ENCODE data around the gene ENO2. TPM values are rescaled to one million over a fixed set of nuclear protein-coding genes. Genes with fewer than 3 reads are reported as not detected.

ENO2 gene
- total RNA-seq, 2 donors from 2014 or later: 264 to 314 TPM

DNA sequence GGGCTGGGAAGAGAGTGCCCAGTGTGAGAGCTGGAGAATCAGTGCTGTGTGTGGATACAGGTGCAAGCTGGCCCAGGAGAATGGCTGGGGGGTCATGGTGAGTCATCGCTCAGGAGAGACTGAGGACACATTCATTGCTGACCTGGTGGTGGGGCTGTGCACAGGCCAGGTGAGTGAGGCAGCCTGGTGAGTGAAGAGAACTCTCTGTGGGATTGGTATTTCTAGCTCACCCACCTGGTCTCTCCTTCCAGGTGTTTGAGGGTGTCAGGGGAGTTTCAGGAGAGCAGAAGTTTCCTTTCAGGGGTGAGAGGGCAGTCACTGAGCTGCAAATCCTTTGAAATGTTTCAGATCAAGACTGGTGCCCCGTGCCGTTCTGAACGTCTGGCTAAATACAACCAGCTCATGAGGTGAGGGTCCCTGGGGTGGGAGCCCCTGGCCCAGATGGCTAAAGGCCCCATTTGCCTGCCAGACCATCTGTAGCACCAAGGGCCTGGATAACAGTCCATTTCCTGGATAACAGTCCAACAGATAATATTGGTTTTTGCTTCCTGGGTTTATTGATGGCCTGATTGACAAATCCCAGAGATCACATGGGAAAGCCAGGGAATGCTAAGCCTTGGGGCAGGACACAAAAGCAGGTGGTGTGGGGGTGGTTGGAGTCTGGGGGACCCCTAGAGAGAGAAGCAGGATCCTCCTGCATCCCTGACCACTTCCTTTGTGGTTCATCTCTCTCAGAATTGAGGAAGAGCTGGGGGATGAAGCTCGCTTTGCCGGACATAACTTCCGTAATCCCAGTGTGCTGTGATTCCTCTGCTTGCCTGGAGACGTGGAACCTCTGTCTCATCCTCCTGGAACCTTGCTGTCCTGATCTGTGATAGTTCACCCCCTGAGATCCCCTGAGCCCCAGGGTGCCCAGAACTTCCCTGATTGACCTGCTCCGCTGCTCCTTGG is 7.9 kb downstream of the ENO2 start:
- Mint-ChIP-seq H3K27ac (peak overlapping the region in 1 of 2 donors; percentile 39), H3K36me3 (peaks cover 9 to 19% of the 10 kb centered on the region in 2 donors), H3K9me3 (no peaks in the 10 kb centered on the region)
- no peak for ATAC-seq
- no peak for DNase-seq (ENCODE audit: low spot score in 2 of 2)

DNA sequence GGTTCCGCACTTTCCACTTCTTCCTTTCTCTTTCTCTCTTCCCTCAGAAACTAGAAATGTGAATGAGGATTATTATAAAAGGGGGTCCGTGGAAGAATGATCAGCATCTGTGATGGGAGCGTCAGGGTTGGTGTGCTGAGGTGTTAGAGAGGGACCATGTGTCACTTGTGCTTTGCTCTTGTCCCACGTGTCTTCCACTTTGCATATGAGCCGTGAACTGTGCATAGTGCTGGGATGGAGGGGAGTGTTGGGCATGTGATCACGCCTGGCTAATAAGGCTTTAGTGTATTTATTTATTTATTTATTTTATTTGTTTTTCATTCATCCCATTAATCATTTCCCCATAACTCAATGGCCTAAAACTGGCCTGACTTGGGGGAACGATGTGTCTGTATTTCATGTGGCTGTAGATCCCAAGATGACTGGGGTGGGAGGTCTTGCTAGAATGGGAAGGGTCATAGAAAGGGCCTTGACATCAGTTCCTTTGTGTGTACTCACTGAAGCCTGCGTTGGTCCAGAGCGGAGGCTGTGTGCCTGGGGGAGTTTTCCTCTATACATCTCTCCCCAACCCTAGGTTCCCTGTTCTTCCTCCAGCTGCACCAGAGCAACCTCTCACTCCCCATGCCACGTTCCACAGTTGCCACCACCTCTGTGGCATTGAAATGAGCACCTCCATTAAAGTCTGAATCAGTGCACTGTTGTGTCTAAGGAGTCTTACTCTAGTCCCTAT is 8.8 kb downstream of the ENO2 start:
- Mint-ChIP-seq H3K36me3 (peaks cover 9 to 19% of the 10 kb centered on the region in 2 donors), H3K9me3 (no peaks in the 10 kb centered on the region), H3K27ac (no peak overlapping the region)
- ATAC-seq (no peak), DNase-seq (ENCODE audit: low spot score in 2 of 2) (no peak)

DNA sequence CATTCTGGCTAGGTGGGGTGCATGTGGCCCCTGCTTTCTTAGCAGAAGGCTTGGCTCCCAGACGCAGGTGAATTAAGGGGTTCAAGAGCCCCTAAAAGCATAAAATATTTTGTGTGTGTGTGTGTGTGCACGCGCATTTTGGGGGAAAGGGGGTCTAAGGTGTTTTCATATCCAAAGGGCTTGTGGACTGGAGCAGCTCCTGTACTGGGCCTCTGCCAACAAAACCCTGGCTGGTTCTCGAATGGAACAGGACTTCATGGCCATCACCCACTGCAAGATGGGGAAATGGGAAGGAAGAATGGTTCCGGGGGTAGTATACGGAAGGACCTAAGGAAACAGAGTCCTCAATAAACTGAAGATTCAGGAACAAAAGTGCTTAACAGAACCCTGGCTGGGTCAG is 9.5 kb downstream of the ENO2 start:
- no peak for ATAC-seq
- H3K27ac Mint-ChIP-seq: peak overlapping the region in 1 of 2 donors; percentile 92

DNA sequence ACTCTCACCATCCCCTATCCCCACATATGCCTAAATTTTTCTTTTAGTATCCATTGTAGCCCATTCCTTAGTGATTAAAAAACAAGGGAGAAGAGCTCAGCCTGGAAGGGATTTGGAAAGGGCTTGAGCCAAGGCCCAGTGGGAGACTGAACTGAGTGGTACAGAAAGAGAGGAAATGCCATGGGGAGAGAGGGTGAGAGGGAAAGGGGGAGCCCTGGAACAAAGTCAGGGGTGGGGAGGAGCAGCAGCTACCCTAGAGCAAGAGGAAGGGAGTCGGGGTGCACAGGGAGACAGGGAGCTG is 10.8 kb downstream of the ENO2 start:
- peaks cover 6 to 14% of the 10 kb centered on the region in 2 donors for H3K36me3 Mint-ChIP-seq
- DNase-seq (ENCODE audit: low spot score in 2 of 2) (no peak), ATAC-seq (no peak)
- H3K9me3 Mint-ChIP-seq: no peaks in the 10 kb centered on the region
- peak overlapping the region in 1 of 2 donors; percentile 92 for H3K27ac Mint-ChIP-seq

More for the DNA sequence above, 9.5 kb downstream of the ENO2 start:
- H3K9me3 Mint-ChIP-seq: no peaks in the 10 kb centered on the region
- no peak for DNase-seq (ENCODE audit: low spot score in 2 of 2)
- H3K36me3 Mint-ChIP-seq: peaks cover 14 to 24% of the 10 kb centered on the region in 2 donors

DNA sequence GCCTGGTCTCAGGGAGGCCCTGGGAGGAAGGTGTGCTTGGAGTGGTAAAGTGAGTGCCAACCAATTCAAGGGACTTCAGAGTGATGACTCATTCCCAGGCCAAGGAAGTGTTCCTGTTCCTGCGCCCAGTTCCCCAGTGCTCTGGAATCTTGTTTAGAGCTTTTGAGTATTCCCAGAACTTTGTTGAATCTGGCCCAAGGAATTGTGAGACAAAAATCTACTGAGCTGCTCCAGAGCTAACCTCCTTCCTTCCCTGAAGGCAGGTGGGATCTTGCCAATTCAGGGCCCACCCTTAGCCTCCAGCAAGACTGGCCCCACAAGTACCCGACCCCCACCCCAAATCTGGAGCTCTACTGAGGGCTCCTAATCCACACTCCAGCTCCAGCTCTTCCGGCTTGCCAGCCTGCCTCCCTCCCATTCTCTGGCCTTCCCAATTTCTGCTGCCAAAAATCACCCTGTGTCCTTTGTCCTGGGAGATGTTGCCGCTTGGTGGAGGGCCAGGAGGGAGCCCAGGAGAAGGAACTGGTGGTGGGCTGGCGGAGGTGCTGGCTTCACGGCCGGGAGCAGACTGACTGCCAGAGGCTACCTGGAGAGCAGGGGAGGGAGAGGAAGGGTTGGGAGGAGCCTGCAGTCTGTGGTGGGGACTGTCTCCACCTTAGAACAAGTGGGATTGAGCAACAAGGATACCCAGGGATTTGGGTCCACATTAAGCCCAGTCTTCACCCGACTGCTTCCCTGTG is 11.3 kb downstream of the ENO2 start:
- Mint-ChIP-seq H3K27ac (peak overlapping the region in 1 of 2 donors; percentile 92), H3K36me3 (peaks cover 6 to 13% of the 10 kb centered on the region in 2 donors), H3K9me3 (no peaks in the 10 kb centered on the region)
- ATAC-seq (no peak), DNase-seq (ENCODE audit: low spot score in 2 of 2) (no peak)

DNA sequence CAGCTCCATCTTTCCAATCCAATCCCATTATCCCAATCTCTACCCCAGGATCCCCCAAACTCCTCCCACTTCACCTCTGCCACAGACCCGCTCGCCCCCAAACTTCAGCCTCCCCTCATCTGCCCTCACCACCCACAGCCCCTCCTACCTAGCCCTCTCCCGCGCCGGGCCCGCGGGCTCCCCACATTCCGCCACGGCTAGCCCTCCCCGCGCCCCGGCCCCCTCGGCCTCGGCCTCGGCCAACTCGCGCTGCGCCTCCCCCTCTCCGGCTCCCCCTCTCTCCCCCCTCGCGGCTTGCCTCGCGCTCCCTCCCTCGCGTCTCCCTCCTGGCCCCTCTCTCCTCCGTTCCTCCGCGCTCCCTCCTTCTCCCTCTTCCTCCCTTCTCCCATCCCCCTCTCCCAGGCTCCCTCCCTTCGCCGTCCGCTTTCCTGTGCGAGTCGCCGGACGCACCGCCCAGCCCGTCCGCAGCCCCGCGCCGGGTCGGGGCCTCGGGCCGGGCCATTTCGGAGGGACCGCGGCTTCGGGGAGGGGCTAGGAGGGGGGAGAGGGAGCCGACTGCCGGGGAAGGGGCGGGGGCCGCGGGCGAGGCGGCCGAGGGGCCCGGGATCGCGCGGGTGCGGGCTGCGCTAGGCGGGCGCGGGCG is 13.1 kb downstream of the ENO2 start, which contains the start of gene ATN1:
Gene ATN1 (plus strand): TSS at position 581 of the 643 bp plus-strand sequence. CDS start 6,043 bp downstream, outside the sequence.
- ATAC-seq (peak; percentile 42 to 45), DNase-seq (ENCODE audit: low spot score in 2 of 2) (peak in 1 of 2 donors; percentile 43)
- Mint-ChIP-seq H3K9me3 (no peaks in the 10 kb centered on the region), H3K36me3 (peaks cover 5 to 6% of the 10 kb centered on the region in 2 donors), H3K27ac (peak within 1 kb of the TSS; percentile 92 to 94)

DNA sequence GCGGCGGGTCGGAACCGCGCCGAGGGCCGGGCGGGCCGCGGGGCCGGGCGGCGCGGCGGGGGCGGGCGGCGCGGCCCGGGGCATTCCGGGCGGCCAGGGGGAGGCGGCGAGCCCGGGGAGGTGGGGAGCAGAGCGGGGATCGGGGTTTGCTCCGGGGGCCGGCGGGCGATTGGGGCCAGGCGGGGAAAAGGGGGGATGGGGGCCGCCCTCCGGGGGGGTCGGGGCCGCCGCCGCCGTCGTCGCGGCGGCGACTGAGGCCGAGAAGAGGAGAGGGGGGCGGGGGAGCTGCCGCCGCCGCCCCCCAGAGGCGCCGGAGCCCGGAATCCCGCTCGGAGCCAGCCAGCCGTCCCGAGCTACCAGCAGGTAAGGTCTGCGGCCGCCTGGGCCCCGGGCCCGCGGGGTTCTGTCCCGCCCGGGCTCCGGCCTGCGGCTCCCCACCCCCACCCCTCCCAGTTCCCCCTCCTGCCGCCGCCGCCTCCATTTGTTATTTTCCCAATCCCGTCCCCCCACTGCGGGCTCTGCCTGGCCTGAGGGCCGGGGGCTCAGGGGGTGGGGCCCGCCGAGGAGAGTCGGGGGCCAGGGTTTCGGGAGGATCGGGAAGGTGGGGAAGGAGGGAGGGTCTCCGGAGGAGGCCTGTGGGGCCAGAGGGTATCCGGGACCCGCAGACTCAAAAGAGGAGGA is 13.8 kb downstream of the ENO2 start:
- Mint-ChIP-seq H3K36me3 (peaks cover 5 to 6% of the 10 kb centered on the region in 2 donors), H3K27ac (peak overlapping the region; percentile 81 to 94), H3K9me3 (no peaks in the 10 kb centered on the region)
- ATAC-seq: peak; percentile 8 to 9
- no peak for DNase-seq (ENCODE audit: low spot score in 2 of 2)

DNA sequence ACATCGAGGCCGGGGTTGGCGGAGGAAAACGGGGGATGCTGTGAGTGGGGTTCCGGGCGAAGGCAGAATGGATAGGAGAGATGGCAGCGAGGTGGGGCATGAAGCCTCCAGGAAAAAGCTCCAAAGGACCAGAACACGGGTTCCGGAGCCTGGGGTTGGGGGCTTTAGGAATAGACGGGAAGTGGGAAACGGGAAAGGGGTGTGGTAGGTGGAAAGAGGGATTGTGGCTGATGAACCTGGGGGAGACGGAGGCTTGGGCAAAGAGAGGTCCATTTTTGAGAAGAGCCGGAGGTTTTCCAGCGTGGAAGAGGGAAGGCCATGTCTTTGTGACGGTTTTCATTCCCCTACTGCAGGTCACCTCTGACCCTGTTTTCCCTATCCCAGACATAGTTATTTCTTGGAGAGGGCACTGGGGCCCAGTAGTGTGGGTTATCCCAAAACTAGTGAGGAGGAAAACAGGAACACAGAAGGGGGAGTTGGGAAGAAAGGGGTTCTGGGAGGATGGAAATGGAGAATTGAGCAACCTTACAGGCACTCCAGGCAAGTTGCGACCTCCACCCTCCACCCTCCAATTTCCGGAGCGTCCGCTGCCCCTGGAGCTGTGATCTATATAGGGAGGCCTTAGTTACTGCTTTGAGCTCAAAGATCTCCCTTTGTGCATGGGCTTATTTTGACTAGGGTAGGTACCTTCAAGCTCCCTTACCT is 14.5 kb downstream of the ENO2 start:
- Mint-ChIP-seq H3K36me3 (peaks cover 6 to 9% of the 10 kb centered on the region in 2 donors), H3K9me3 (no peaks in the 10 kb centered on the region), H3K27ac (peak overlapping the region; percentile 81 to 94)
- ATAC-seq (no peak), DNase-seq (ENCODE audit: low spot score in 2 of 2) (no peak)

DNA sequence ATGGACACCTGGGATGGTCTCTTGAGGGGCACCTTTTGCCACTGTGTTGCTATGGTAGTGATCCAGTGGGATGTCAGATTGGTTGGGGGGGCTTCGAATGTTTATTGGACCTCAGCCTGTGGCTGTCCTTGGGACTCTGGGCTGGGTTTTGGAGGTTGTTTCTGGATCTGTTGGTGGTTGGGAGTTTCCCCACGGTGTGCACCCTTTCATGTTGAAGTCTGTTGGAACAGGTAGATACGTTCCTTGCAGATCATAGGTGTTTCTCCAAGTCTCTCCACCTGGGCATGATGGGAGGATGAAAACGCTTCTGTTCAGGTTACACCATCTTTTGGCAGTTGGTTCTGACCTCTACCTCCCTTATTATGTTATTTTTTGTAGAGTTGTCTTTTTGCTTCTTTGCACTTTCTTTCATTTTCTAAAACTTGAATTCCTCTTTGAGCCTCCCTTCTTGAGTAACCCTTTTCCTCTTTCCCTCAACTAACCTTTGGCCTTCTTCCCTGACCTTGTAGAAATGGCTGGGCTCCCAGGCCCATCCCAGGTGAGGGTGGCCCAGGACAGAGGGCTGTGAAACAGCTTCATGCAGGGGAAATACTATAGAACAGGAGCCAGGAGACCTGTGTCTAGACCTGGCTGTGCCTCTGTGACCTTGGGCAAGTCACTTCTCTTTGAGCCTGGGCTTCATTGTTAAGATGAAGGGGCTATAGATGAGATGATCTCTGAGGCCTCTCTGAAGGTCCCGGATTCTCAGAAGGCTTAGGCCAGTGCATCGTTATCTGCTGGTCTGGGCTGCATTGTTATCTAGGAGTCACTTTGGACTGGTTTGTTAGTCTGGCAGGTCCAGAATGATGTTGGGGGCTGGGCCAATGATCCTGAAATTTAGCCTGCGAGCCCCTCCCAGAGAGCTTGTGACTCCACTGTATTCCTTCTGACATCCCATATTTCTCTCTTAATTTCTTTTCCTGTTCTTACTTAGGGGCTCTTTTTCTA is 15.4 kb downstream of the ENO2 start:
- Mint-ChIP-seq H3K36me3 (peaks cover 6 to 17% of the 10 kb centered on the region in 2 donors), H3K9me3 (no peaks in the 10 kb centered on the region), H3K27ac (peak overlapping the region; percentile 81 to 97)
- no peak for DNase-seq (ENCODE audit: low spot score in 2 of 2)
- no peak for ATAC-seq

DNA sequence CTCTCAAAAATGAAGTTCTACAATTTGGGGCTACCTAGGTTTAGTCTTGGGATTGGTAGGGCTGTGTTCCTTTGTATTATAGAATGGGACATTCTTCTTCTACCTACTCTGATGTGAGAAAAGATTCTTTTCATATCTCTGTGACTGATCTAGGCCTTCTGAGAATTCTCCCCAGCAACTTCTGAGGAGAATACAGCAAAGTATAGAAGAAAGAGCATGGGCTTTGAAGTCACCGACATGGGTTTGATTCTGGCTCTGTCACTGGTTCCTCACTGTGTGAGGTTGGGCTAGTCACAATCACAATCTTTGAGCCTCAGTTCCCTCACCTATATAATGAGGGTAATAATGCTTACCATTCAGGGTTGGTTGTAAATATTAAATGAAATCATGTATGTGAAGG is 18.4 kb downstream of the ENO2 start:
- ATAC-seq (no peak), DNase-seq (ENCODE audit: low spot score in 2 of 2) (no peak)
- Mint-ChIP-seq H3K27ac (peak overlapping the region; percentile 25 to 73), H3K9me3 (no peaks in the 10 kb centered on the region), H3K36me3 (peaks cover 17 to 29% of the 10 kb centered on the region in 2 donors)

DNA sequence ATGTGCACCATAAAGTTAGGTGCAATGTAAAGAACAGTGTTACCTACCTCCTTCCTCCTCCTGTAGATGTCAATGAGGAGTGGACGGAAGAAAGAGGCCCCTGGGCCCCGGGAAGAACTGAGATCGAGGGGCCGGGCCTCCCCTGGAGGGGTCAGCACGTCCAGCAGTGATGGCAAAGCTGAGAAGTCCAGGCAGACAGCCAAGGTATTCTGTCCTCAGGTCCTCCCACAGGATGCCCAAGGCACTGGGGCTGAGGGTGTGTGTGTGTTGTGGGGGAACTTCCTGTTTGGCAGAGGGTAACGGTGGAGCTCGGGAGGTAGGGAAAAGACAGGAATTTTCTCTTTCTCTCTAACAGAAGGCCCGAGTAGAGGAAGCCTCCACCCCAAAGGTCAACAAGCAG is 19.7 kb downstream of the ENO2 start:
- DNase-seq (ENCODE audit: low spot score in 2 of 2) (no peak), ATAC-seq (no peak)
- Mint-ChIP-seq H3K36me3 (peaks cover 16 to 25% of the 10 kb centered on the region in 2 donors), H3K27ac (peak overlapping the region; percentile 40 to 48), H3K9me3 (no peaks in the 10 kb centered on the region)

DNA sequence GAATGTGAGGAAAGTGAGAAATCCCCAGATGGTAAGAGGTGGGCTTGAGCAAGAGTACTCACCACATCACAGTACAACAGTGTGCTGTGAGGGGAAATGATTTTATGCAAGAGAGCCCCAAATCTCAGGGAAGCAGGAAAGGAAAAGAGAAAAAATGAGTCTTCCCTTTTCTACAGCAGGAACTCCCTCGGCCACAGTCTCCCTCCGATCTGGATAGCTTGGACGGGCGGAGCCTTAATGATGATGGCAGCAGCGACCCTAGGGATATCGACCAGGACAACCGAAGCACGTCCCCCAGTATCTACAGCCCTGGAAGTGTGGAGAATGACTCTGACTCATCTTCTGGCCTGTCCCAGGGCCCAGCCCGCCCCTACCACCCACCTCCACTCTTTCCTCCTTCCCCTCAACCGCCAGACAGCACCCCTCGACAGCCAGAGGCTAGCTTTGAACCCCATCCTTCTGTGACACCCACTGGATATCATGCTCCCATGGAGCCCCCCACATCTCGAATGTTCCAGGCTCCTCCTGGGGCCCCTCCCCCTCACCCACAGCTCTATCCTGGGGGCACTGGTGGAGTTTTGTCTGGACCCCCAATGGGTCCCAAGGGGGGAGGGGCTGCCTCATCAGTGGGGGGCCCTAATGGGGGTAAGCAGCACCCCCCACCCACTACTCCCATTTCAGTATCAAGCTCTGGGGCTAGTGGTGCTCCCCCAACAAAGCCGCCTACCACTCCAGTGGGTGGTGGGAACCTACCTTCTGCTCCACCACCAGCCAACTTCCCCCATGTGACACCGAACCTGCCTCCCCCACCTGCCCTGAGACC is 21.2 kb downstream of the ENO2 start:
- DNase-seq (ENCODE audit: low spot score in 2 of 2) (no peak), ATAC-seq (no peak)
- H3K27ac Mint-ChIP-seq: peak overlapping the region; percentile 95 to 98
- H3K36me3 Mint-ChIP-seq: peaks cover 16 to 30% of the 10 kb centered on the region in 2 donors
- no peaks in the 10 kb centered on the region for H3K9me3 Mint-ChIP-seq

DNA sequence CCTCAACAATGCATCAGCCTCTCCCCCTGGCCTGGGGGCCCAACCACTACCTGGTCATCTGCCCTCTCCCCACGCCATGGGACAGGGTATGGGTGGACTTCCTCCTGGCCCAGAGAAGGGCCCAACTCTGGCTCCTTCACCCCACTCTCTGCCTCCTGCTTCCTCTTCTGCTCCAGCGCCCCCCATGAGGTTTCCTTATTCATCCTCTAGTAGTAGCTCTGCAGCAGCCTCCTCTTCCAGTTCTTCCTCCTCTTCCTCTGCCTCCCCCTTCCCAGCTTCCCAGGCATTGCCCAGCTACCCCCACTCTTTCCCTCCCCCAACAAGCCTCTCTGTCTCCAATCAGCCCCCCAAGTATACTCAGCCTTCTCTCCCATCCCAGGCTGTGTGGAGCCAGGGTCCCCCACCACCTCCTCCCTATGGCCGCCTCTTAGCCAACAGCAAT is 21.8 kb downstream of the ENO2 start:
- no peak for ATAC-seq
- no peak for DNase-seq (ENCODE audit: low spot score in 2 of 2)
- Mint-ChIP-seq H3K27ac (peak overlapping the region; percentile 95 to 98), H3K9me3 (no peaks in the 10 kb centered on the region), H3K36me3 (peaks cover 16 to 30% of the 10 kb centered on the region in 2 donors)

Measured in activated naive CD4-positive, alpha-beta T cell treated with anti-CD3 and anti-CD28 coated beads, Interleukin-2, amount 50 U/mL, for 72 hours (primary cell).